Measurements from ENCODE around the gene NIBAN1.
"Not testable (repeated sequence)": the region's sequence is repeated elsewhere in the genome, so short reads cannot be mapped to it uniquely, and the experiment has no call there.

The NIBAN1 gene

DNA sequence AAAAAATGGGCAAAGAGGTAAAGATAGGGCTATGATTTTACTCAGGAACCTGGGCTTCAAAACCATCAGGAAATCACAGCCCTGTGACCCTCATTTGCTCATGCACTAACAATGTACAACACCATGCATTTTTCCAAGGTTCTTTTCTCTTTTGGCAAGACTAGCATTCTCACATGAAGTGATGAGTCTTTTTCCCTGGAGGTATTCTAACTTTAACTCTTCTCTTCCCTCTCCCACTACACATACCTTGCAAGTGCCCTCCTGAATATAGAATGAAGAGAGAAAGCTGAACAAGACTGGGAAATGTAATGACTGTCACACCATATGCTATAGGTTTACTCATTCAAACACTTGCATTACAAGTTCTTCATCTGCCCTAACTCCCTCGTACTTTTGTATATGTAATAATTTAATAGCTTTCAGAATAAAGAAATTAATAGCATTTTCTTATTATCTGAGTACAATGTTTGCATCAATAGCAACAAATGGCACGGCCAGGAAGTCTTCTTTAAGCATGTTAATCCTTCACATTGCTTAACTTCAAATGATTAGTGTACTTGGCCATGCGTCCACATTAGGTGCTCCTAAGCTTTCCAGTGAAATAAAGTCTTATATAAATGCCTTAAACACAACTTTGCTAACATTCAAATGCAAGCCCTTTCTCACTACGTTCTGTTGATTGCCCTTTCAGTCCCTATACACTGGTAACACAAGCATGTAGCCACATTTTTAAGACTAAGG, 1.8 kb downstream of the NIBAN1 start:
- no peak for DNase-seq

DNA sequence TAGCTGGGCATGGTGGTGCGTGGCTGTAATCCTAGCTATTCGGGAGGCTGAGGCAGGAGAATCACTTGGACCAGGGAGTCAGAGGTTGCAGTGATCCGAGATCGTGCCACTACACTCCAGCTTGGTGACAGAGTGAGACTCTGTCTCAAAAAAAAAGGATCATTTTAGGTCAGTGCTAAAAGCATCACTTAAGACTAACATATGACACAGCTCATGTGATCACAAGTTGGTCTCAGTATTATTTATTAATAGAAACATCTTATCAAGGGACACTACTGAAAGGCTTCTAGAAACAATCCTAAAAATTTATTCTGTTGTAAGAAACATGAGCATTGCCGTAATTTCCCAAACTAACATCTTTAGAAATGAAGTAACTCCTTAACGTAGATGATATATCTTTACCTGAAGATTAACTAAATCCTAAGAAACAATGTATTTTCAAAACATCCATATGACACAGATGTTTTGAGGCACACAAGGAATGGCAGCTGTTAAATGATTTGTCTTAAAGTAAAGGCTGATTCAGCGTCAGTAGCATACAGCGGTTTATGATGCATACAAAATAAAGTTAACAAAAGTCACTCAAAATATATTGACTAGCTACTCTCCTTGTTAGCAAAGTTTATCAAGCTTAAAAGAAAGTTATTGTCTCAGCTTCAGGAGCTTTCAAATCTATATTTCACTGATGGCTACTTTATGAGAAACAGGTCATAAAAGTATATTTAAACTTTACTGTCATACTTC, 2.6 kb downstream of the NIBAN1 start:
- peak; percentile 22 to 57 (median 28) for DNase-seq

DNA sequence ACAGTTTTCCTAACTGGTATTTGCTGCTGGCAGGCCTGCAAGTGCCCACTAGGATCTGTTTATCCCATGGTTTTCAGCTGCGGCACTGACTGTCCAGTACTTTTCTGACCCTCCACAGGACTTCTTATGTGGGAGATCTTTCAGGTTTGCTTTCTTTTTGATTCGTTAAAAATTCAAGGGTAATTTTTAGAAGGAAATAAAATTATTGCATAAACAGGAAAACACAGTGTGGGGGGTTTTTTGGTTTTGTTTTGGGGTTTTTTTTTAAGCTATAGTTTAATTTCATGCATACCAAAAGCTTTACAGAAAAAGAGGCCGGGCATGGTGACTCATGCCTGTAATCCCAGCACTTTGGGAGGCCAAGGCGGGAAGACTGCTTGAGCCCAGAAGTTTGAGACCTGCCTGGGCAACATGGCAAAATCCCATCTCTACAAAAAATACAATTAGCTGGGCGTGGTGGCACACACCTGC, 3.6 kb downstream of the NIBAN1 start:
- peak; percentile 76 to 91 (median 82) for DNase-seq

DNA sequence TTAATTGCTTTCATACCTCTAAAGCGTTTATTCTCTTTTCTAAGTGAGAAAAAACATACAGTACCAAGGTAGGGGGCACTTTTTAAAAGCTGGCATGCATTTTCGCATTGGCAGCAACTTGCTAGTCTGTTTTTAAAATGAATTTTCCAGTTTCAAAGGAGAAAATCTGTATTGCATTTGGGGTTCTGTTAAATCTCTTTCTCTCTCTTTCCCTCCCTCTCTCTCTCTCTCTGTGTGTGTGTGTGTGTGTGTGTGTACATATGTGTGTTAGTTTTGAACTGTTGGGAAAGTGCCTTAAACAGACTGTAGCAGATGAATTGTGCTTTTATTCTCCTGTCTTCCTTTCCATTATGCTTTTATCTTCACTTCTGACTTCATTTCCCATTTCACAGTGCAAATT, 7.3 kb downstream of the NIBAN1 start:
- no peak for DNase-seq

DNA sequence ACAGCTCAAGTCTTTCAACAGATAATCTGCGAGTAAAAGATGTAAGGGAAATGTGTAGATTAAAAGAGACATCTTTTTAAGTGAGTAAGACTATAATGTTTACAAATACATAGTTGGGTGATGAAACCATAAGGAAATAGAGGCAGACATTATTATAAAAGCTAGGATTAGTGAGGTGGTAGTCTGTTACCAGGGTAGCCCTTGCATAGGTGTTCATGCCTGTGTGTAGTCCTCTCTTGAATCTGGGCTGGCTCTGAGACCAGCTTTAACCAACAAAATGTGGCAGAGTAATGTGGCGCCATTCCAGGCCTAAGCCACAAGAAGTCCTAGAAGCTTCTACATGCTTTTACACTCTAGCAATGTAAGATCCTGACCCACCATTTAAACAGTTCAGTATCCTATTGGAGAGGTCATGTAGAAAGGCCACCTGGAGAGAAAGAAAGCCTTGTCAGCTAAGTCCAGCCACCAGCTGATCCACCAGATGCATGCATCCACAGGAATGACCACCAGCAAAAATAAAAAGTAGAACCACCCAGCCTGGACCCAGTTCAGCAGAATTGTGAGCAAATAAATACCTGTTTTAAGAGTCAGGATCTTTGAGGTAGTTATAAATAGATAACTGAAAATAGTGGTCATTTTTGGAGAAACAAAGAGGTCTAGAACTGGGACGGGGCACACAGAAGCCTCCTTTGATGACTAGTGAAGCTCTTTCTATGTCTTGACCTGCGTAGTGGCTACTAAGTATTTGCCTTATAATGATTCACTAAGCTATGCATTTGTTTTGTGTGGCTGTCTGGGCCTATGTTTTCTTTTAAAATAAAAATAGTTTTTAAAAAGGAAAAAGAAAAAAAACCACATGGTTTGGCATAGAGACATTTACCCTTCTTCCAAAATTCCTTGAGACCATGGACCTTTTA, 8.1 kb downstream of the NIBAN1 start:
- DNase-seq, result no peak

DNA sequence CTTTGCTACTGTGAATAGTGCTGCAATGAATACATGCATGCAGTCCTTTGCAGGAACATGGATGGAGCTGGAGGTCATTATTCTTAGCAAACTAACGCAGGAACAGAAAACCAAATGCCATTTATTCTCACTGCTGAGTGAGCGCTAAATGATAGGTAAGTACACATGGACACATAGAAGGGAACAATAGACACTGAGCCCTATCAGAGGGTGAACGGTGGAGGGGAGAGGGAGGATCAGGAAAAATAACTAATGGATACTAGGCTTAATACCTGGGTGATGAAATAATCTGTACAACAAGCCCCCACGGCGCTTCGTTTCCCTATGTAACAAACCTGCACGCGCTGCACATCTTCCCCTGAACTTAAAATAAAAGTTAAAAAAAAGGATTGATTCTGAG, 8.9 kb downstream of the NIBAN1 start:
- DNase-seq, result no peak

- DNase-seq, result no peak
Observed at GRCh38 chr1:184959626-184960025, 14.7 kb downstream of the NIBAN1 start.

DNA sequence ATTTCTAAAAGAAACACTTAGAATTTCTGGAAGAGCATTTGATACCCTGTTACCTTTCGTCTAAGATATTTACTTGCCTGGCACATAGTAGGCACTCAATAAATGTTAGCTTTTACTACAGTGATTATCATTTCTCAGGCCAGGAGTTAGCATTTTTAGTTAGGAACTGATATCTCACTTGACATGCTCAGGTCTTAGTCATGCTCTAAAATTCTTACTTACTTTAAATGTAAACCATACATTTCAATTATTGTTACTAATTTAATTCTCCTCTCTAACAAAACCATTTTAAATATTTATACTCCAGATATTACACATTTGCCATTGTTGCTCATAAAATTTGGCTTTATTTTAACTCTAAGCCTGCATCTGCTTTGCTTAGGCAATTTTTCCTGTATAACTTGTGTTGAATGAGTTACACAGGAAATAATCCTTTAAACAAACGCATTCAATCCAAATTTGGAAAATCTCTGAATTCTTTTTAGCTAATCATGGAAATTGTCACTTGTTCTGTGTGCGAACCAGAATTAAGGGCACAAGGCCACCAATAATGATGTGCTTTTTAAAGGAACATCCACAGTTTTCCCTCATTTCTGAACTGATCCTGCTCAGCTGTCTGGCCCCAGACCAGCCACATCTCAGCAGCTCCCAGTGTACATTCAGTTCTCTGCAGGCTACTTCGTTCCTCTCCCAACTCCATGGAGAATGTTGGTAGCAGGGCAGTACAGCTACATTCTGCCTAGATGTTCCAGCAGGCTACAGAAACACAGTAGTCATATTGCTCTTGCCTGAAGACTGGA, 15.6 kb downstream of the NIBAN1 start:
- DNase-seq, result no peak

DNA sequence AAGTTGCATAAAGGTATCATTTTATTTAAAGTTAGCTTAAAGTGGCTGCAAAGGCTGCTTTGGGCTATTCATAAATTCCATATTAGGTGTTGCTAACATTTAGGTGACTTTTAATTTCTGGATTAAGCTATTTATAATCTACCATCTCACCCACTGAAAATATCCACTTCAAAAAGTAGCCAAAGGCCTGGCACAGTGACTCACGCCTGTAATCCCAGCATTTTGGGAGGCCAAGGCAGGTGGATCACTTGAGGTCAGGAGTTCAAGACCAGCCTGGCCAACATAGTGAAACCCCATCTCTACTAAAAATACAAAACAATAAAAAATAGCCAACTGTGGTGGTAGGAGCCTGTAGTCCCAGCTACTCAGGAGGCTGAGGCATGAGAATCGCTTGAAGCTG, 16.4 kb downstream of the NIBAN1 start:
- DNase-seq, result not testable (repeated sequence)

DNA sequence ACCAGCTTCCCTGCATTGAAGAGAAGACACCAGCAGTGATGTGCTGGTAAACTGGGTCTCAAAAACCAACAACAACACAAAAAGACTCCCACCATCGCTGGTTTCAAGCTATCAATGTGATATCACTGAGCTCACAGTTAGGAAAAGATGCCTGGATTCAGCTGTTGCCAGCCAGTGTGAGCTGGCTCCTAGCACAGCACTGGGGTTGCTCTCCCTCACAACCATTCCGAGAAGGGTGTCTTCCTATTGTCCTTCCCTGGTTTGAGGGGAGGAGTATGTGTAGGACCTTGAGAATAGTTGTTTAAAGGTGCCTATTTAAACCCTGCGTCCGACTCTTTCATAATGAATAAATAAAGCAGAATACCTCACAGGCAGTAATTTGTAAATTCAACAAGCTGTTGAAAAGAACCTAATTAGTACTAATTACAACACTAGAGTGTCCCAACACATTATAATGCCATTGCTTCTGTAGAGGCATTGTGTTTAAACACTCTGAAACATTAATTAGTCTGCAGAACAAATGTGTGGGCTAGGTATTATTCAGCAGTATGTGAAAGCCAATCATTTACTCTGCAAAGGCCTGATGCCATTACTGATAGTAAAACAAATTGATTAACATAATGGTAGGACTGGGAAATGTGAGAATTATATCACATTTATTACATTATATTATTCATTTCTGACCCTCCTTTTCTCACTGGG, 17.2 kb downstream of the NIBAN1 start:
- DNase-seq, result no peak

GRCh38 chr1:184954232-184954995, 19.9 kb downstream of the NIBAN1 start:
- DNase-seq, result peak in 1 of 3 donors; percentile 37

DNA sequence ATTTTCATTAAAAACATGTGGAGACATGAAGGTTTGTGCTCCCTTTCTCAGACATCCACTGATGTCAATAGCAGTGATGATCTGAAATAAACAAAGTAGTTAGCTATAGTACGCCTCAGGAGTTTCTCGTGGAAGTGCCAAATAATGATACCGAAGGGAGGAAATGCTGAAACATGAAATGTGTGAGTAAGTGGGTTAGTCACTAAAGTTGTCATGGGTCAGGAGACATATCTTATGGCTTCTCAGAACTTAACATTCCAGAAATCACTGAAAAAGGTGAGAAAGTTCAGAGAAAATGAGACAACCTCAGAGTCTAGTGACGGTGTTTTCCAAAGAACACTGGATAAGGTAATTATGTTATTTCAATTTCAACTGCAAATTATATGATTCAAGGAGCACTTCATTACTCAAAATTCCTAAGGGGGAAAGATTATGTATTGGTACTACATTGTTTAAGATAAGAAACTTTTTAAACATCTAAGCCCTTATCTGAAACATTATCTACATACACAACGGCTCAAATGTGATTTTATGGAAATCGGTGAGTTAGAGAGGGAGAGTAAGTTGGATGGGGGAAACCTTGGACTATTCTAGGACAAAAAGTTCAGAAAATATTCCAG, 20.6 kb downstream of the NIBAN1 start:
- DNase-seq, result peak; percentile 68 to 81 (median 75)

- peak in 1 of 3 donors; percentile 35 for DNase-seq
Observed at GRCh38 chr1:184952428-184952827, 21.9 kb downstream of the NIBAN1 start.

DNA sequence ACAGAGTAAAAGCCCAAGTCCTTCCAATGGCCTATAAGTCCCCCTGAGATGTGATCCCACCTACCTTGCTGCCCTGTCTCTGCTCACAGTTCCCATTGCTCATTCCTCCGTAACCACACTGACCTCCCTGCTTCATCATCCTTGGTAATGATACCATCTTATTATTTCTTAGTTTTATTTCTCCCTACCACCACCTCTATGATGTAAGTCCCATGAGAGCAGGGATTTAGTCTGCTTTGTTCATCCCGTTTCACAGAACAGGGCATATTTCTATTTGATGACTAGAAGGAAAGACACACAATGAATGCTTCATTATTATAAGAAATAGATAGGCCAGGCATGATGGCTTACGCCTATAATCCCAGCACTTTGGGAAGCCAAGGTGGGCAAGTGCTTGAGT, 22.5 kb downstream of the NIBAN1 start:
- no peak for DNase-seq

- DNase-seq, result no peak
Observed at GRCh38 chr1:184950906-184951305, 23.4 kb downstream of the NIBAN1 start.

- no peak for DNase-seq
Observed at GRCh38 chr1:184950227-184950626, 24.1 kb downstream of the NIBAN1 start.

DNA sequence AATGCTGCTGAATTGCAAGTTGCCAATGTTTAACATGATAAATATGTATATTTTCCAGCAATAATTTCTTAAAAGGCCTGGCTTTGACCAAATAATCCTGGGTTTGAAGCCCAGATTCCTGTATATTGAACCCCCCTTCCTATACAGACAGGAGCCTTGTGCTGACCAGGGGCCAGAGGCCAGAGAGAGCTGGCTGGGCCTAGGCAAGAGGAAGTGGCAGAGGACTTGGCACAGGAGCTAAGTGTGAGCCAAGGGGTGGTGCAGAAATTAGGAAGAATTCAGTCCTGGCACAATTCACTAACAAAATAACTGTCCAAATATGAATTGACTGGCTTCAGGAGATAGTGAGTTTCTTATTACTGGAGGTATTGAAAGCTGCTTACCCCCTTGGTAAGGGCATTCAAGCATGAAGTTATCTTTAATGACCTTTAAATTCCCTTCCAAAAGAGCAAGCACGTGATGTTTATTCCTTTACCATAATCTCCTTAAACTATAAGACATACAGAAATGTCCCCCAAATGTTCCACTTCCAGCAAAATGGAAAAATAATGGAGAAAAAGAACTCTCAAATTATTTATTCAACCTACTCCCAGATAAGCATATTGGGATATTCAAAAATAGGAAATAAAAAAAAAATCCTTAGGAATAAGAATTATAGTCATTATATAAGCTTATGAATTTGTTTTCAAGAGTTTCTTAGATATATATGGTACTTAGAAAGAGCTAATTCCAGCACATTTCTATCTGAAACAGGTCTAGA, 26.6 kb downstream of the NIBAN1 start:
- peak in 1 of 3 donors; percentile 26 for DNase-seq

- peak; percentile 68 to 91 (median 84) for DNase-seq
Observed at GRCh38 chr1:184945678-184946412, 28.5 kb downstream of the NIBAN1 start.

- peak; percentile 56 to 81 (median 74) for DNase-seq
Observed at GRCh38 chr1:184945029-184945428, 29.3 kb downstream of the NIBAN1 start.

Measured in suppressor macrophage treated with lipopolysaccharide for 1 hour (primary cell).